ENCODE results near the gene FAM161A.

- no peak for TF ChIP-seq CTCF (IDR thresholded peaks at IDR 0.05; ENCODE audit: insufficient read depth, low read depth, low read length)
- TF ChIP-seq EZH2 (IDR thresholded peaks at IDR 0.05; ENCODE audit: insufficient read depth, low read length), result no peak
Measured at GRCh38 chr2:61786876-61787275, 67.0 kb downstream of the FAM161A start.
